K562 (cell line): Measurements from ENCODE around the gene PLEKHG5. TPM values are rescaled to one million over a fixed set of nuclear protein-coding genes. Genes with fewer than 3 reads are reported as not detected.
A peak's percentile ranks its signal among the peaks of the same experiment; 100 is the strongest.

Source experiments
- CBX3 ChIP-seq, 2 experiments: IDR thresholded peaks; 1 replicate in 1 of 2; 2 replicates in 1 of 2; pipeline ENCODE4 v1.6.1; 2012; ENCODE audit warnings: inconsistent platforms in 2 of 2, low read length in 2 of 2, borderline replicate concordance in 1 of 2, control low read depth in 1 of 2
- CTCF ChIP-seq, 3 experiments: IDR thresholded peaks in 2 of 3; conservative IDR thresholded peaks in 1 of 3; 2 replicates each; pipeline ENCODE4 v1.5.1; 2011 to 2012; ENCODE audit warnings: low read length in 3 of 3, mild to moderate bottlenecking in 3 of 3, control low read depth in 2 of 3, improper control_type of control experiment in 1 of 3, inconsistent platforms in 1 of 3, low read depth in 1 of 3, mixed read lengths in 1 of 3, moderate library complexity in 1 of 3; ENCODE audit not compliant: insufficient read depth in 2 of 3
- HDAC1 ChIP-seq, 2 experiments: fragments of 450-650 bp; IDR thresholded peaks; 2 replicates each; pipeline ENCODE4 v1.6.1; 2016 to 2017; ENCODE audit warnings: inconsistent platforms in 1 of 2, mild to moderate bottlenecking in 1 of 2, moderate library complexity in 1 of 2
- HDAC2 ChIP-seq: fragments of 450-650 bp; IDR thresholded peaks from 2 replicates; pipeline ENCODE4 v1.6.1; 2016; ENCODE audit warnings: mild to moderate bottlenecking
- MITF ChIP-seq: IDR thresholded peaks from 2 replicates; pipeline ENCODE4 v1.6.1; 2014; ENCODE audit warnings: antibody characterized with exemption
- MLLT1 ChIP-seq, 2 experiments: fragments of 450-650 bp; IDR thresholded peaks; 2 replicates each; pipeline ENCODE4 v1.6.1; 2016
- POLR3G ChIP-seq: IDR thresholded peaks from 2 replicates; pipeline ENCODE4 v1.6.1; 2011; ENCODE audit not compliant: insufficient read length, insufficient replicate concordance; ENCODE audit errors: extremely low read depth
- PRDM10 ChIP-seq: fragments of 450-650 bp; IDR thresholded peaks from 2 replicates; pipeline ENCODE4 v1.6.1; 2018; ENCODE audit not compliant: partially characterized antibody
- RAD21 ChIP-seq, 2 experiments: fragments of 250-450 bp in 1 of 2; fragments of 450-650 bp in 1 of 2; sonication (Bioruptor Pico) in 1 of 2; formaldehyde crosslinking in 1 of 2; IDR thresholded peaks in 1 of 2; conservative IDR thresholded peaks in 1 of 2; 2 replicates each; pipeline versions ENCODE4 v1.4.0 to v1.8.0; 2020 to 2022; ENCODE audit warnings: mild to moderate bottlenecking in 2 of 2, moderate library complexity in 1 of 2
- RBFOX2 ChIP-seq: fragments of 200-400 bp; formaldehyde crosslinking; IDR thresholded peaks from 2 replicates; pipeline ENCODE4 v1.6.1; 2017; ENCODE audit warnings: low read depth, mild to moderate bottlenecking, low read length, moderate library complexity
- RBM14 ChIP-seq: fragments of 200-400 bp; formaldehyde crosslinking; IDR thresholded peaks from 2 replicates; pipeline ENCODE4 v1.6.1; 2018; ENCODE audit warnings: low read depth, mild to moderate bottlenecking, low read length, moderate library complexity, borderline replicate concordance; ENCODE audit not compliant: insufficient read depth
- SREBF2 ChIP-seq: sonication (generic); formaldehyde crosslinking; IDR thresholded peaks from 2 replicates; pipeline ENCODE4 v1.4.0; 2020; ENCODE audit warnings: mild to moderate bottlenecking, missing genetic modification reagents
- STAT6 ChIP-seq: sonication (generic); formaldehyde crosslinking; IDR thresholded peaks from 2 replicates; pipeline ENCODE4 v1.8.1; 2023; ENCODE audit warnings: mild to moderate bottlenecking, missing genetic modification reagents
- TBP ChIP-seq: optimal IDR thresholded peaks from 2 replicates; pipeline ENCODE3; 2011; ENCODE audit warnings: low read depth, low read length, improper control_type of control experiment
- polyA plus RNA-seq, 8 experiments: library from polyadenylated mRNA; depleted of rRNA in 4 of 8; stranded (reverse) in 5 of 8; unstranded in 3 of 8; fragments of >200 nt; fragmentation: Nextera tagmentation in 2 of 8; fragmentation: Illumina TruSeq in 1 of 8; extraction: Ambion mirVana in 2 of 8; extraction: Trizol in 1 of 8; gene quantifications; 2 replicates each; pipeline versions ENCODE4 v1.2.1 to v1.2.3, GENCODE V29; 2011 to 2014; ENCODE audit warnings: inconsistent platforms in 1 of 8, missing spikeins in 1 of 8
- total RNA-seq, 7 experiments: library from RNA; depleted of rRNA in 6 of 7; stranded (reverse); fragments of >200 nt in 6 of 7; fragmentation: Illumina TruSeq in 2 of 7; extraction: Trizol in 2 of 7; gene quantifications; 2 replicates each; pipeline versions ENCODE4 v1.2.1 to v1.2.3, GENCODE V29; 2011 to 2021; ENCODE audit warnings: low replicate concordance in 1 of 7

The PLEKHG5 gene
- total and polyA plus RNA-seq, 9 of the 15 experiments (the other 6 are each of a cell fraction or from before 2014, with no cell fraction given): 0.04 to 0.29 (median 0.09) TPM; not detected in 3

- TF ChIP-seq STAT6 (CRISPR knock-in tag) (peak; percentile 84; the same call in 1 of the 2 replicates), POLR3G (no peak), CTCF (IDR thresholded peaks at IDR 0.05 in 2 of 3, conservative IDR thresholded peaks at IDR 0.05 in 1 of 3; ENCODE audit: insufficient read depth in 2 of 3, low read depth in 1 of 3, low read length in 3 of 3) (peak; percentile 87 to 99 (median 95)), SREBF2 (CRISPR knock-in tag) (no peak), PRDM10 (peak; percentile 63), MITF (0 out of 2 replicates have a peak, but pooled peaks have one; percentile 9), RAD21 (CRISPR knock-in tag; conservative IDR thresholded peaks at IDR 0.05 in 1 of 2, IDR thresholded peaks at IDR 0.05 in 1 of 2) (peak in 1 of 2 experiments; percentile 69; a peak in 2 of 4 replicates), HDAC2 (peak; percentile 17; the same call in 1 of the 2 replicates), MLLT1 (IDR thresholded peaks at IDR 0.05) (no peak), RBM14 (peak; percentile 77; the same call in 1 of the 2 replicates), RBFOX2 (0 out of 2 replicates have a peak, but pooled peaks have one; percentile 30), CBX3 (IDR thresholded peaks at IDR 0.05; ENCODE audit: borderline replicate concordance in 1 of 2, low read length in 2 of 2) (no peak), HDAC1 (IDR thresholded peaks at IDR 0.05) (peak in 1 of 2 experiments; percentile 34; a peak in 1 of 4 replicates), TBP (peak; percentile 46)
These were observed 15.9 kb downstream of the PLEKHG5 start (continued) for GRCh38 chr1:6475381-6476133.
